ENCODE data around the gene PROX1.

DNA sequence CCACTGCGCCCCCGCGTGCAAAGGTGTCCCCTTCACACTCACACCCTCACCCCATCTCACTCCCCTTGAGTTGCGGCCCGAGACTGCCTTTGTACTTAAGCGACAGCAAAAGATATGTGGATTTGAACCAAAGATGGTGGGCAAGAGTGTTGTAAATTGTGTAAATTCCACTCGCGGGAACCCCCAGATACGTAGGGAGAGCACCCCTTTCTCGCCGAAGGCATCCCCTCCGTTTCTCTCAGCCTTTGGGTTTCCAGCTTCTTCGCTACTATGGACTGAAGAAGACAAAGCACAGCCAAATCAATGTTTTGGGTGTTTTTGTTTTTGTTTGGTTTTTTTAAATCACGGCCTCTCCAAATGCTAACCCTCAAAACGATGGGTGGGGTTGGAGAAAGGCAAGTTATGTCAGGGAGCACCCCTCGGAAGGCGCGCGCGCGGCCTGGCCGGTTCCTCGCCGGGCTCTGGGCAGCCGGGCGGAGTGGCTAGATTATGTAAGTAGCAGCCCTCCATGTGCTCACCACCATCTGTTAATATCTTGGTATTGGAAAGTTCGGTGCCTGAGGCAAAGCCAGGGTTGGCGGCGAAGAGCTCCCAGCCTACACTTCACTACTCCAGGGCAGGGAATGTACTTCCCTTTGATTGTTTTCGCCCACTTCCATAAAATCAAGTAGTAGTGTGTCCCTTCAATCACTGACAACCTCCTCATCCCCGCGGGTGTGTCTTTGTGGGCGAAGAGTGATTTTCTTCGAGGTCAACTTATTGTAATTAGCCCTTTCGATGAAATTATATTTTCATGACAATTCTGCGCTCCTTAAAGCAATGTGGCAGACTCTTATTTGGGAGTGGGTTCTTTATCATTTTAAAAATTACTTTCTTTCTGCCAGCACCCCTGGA lies 4.0 kb upstream of the PROX1 start:
- TF ChIP-seq, protein P1, sequence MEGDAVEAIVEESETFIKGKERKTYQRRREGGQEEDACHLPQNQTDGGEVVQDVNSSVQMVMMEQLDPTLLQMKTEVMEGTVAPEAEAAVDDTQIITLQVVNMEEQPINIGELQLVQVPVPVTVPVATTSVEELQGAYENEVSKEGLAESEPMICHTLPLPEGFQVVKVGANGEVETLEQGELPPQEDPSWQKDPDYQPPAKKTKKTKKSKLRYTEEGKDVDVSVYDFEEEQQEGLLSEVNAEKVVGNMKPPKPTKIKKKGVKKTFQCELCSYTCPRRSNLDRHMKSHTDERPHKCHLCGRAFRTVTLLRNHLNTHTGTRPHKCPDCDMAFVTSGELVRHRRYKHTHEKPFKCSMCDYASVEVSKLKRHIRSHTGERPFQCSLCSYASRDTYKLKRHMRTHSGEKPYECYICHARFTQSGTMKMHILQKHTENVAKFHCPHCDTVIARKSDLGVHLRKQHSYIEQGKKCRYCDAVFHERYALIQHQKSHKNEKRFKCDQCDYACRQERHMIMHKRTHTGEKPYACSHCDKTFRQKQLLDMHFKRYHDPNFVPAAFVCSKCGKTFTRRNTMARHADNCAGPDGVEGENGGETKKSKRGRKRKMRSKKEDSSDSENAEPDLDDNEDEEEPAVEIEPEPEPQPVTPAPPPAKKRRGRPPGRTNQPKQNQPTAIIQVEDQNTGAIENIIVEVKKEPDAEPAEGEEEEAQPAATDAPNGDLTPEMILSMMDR (IDR thresholded peaks at IDR 0.05; ENCODE audit: low read depth, low read length), result no peak
- no peak for TF ChIP-seq EZH2phosphoT487 (IDR thresholded peaks at IDR 0.05; ENCODE audit: low read depth)
